Glomerular visceral epithelial cell (primary cell): ENCODE measurements around the gene HADH.
A peak's percentile ranks its signal among the peaks of the same experiment; 100 is the strongest.
"Not testable (repeated sequence)": the region's sequence is repeated elsewhere in the genome, so short reads cannot be mapped to it uniquely, and the experiment has no call there.

ENCODE experiments used
- DNase-seq: peaks from one replicate; pipeline ENCODE4 v3.0.0-alpha.2; 2016; ENCODE audit errors: extremely low spot score

Gene HADH

GRCh38 chr4:107996949-107997788, 7.5 kb downstream of the HADH start:
- no peak for DNase-seq

GRCh38 chr4:107997794-107998193, 8.1 kb downstream of the HADH start:
- DNase-seq: no peak

- DNase-seq: no peak
These were observed 10.3 kb downstream of the HADH start for GRCh38 chr4:107999932-108000539.

- DNase-seq: no peak
These were observed 11.9 kb downstream of the HADH start for GRCh38 chr4:108001540-108002135.

GRCh38 chr4:108003982-108004515, 14.4 kb downstream of the HADH start:
- DNase-seq: no peak

- no peak for DNase-seq
These were observed 15.0 kb downstream of the HADH start for GRCh38 chr4:108004646-108005045.

GRCh38 chr4:108005807-108006206, 16.1 kb downstream of the HADH start:
- DNase-seq: no peak

- DNase-seq: no peak
These were observed 16.7 kb downstream of the HADH start for GRCh38 chr4:108006361-108006760.

GRCh38 chr4:108007984-108008383, 18.3 kb downstream of the HADH start:
- DNase-seq: no peak

GRCh38 chr4:108008721-108009120, 19.0 kb downstream of the HADH start:
- DNase-seq: peak; percentile 10

- peak; percentile 28 for DNase-seq
These were observed 20.5 kb downstream of the HADH start for GRCh38 chr4:108010167-108010566.

GRCh38 chr4:108012382-108012781, 22.7 kb downstream of the HADH start:
- DNase-seq: not testable (repeated sequence)

- DNase-seq: no peak
These were observed 23.6 kb downstream of the HADH start for GRCh38 chr4:108013327-108013726.

GRCh38 chr4:108013955-108014354, 24.3 kb downstream of the HADH start:
- no peak for DNase-seq

- peak; percentile 79 for DNase-seq
These were observed 28.6 kb downstream of the HADH start for GRCh38 chr4:108018040-108018883.

GRCh38 chr4:108018884-108019187, 29.1 kb downstream of the HADH start:
- DNase-seq: no peak

GRCh38 chr4:108024085-108024877, 34.6 kb downstream of the HADH start:
- DNase-seq: peak; percentile 31

- DNase-seq: no peak
These were observed 35.1 kb downstream of the HADH start for GRCh38 chr4:108024878-108025165.

GRCh38 chr4:108029016-108029720, 39.5 kb downstream of the HADH start:
- DNase-seq: no peak

GRCh38 chr4:108029731-108030130, 40.0 kb downstream of the HADH start:
- no peak for DNase-seq

- DNase-seq: peak; percentile 42
These were observed 40.6 kb downstream of the HADH start for GRCh38 chr4:108030332-108030731.
